Stimulated activated CD8-positive, alpha-beta memory T cell treated with anti-CD3 and anti-CD28 coated beads, Interleukin-7, amount 100 ng/mL, for 1 hour (primary cell): Measurements from ENCODE around the gene ZNF462.
"Not testable (repeated sequence)": the region's sequence is repeated elsewhere in the genome, so short reads cannot be mapped to it uniquely, and the experiment has no call there.

Source experiments
- DNase-seq, 2 donors: peaks; one replicate each; pipeline ENCODE4 v3.0.0-alpha.2; 2020; ENCODE audit warnings: low read depth in 2 of 2

Gene ZNF462

DNA sequence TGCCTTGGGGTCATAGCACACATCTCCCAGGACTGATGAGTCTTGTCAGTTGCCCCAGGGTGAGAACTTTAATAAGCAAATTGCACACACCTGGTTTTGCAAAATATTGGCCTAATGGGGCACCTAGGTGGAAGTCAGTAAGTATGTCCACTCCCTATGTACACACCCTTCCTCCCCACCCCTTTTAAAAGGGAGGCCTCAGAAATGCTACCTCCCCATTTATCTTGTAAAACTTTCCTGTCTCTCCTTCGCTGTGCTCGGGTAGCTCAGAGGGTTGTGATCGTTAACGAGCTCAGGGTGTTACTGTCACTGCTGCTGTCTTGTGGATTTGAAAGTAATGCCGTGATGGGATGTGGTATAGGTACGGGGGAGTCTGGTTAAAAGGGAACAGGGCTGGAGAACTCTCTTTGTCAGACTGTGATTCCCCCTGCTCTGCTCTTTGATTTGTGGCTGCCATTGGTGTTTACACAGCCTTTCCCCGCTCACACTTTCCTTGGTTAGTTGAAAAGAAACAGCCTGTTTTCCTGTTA lies 26.2 kb downstream of the ZNF462 start:
- DNase-seq = no peak

DNA sequence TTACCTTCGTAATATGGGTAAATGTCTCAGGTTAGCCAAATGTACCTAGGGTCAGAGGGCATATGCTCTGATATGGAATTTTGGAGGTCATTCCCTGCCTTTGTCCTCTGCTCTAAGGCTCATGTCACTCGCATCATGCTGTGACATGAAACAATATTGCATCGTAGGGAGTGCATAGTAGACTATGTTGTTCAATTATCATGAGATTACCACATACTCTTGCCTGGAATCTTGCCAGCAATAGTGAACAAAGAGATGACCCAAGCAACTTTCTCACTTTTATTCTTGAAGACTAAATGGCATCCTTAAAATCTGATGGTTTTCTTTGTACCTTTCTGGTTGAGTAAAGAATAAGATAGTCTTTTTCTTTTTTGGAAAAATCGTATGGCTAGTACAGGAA lies 27.6 kb downstream of the ZNF462 start:
- DNase-seq = no peak

DNA sequence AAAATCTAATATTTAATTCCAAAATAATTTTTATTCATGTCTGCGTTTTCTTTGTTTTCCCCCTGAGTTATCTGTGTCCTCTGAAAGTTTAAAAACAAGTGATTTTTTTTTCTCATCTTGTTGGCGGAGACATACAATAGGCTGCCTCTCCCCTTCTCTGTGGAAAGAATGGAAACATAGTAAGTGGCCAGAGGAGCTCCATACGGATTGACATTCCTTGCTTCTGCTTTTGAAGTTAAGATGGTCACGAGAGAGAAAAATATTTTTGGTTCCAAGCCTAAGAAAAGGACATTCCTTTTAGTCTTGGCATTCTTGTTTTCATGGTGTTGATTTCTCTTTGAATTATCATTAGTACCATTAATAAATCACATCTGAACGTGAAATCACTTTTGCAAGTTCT lies 28.3 kb downstream of the ZNF462 start:
- no peak for DNase-seq

DNA sequence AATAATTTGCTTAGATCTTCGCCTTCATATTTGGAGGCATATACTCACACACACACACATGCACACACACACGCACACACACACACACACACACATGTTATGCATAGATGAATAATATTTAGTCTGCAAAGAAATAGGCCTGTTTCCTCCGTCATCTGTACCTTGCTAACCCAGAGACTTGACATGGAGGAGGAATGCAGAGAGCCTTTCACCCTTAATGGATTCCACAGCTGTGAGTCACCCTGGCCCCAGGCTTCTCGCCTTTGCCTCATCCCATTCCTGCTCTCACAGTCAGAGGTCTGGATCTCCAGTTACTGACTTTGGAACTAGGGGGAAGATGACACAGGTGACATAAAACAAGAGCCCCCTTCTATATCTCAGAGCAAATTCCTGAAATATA lies 29.7 kb downstream of the ZNF462 start:
- no peak for DNase-seq

DNA sequence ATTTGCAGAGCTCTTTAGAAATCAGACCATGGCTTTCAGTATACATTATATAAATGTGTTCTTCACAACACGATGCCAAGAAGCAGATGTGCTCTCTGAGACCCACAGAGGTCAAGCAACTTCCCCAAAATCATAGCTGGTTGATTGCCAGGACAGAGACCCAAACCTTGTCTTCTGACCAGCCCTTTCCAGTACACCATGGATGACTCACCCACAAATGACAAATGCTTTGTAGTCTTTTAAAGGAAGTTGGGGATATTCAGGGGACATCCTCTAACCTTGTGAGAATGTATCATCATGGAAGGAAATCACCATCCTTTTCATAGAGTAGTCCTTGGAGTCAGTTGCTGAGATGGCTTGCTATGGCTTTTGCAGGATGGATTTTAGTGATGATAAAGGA lies 30.1 kb downstream of the ZNF462 start:
- DNase-seq = no peak

DNA sequence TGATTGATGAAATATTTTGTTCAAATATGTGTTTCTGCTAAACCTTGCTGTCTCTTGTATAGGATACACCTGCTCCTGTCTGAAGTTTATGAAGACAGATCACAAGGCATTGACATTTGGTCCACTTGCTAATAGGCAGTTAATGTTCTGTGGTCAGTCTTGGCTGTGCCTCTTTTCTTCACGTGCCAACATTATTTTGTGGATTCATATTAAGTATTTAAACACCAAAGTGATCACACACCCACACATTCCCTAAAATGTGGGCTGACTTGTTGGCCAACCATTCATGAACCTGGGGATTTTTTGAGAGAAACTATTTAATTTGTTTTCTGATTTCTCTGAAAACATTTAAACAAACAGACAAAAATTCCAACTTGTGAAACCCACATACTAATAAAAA lies 33.7 kb downstream of the ZNF462 start:
- DNase-seq = no peak

DNA sequence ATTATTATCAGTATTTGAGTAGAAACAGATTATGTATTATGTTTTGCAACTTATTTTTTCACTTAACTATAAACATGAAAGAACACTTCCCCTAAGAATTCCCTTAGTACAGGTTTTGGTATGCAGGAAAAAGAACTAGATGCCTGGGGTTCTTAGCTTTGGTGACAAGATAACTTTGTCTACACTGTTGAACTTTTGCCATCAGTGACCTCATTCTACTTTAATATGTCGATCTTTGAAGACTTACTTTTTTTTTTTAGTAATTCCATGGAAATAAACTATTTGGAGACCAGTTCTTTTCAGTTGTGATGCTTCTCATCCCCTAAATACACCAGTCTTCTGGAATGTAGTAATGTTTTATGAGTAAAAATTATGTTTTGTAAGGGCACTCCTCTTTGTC lies 34.3 kb downstream of the ZNF462 start:
- no peak for DNase-seq

DNA sequence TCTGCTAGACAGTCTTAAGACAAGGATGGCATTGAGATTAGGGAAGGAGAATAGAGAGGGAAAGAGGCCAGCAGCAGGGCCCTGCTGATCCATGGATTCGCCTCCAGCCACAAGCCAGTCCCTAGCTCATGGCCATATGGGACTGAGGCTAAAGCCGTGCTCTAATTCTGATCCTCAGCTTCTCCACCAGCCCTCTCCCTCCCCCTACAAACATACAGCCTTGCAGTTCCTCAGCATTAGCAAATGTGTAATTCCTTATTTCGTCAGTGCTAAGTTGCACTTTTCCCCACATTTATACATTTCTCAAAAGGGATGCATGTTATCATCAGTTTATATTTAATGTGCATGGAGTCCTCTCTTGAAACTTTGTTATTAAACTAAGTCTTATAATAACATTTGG lies 34.8 kb downstream of the ZNF462 start:
- DNase-seq = no peak

DNA sequence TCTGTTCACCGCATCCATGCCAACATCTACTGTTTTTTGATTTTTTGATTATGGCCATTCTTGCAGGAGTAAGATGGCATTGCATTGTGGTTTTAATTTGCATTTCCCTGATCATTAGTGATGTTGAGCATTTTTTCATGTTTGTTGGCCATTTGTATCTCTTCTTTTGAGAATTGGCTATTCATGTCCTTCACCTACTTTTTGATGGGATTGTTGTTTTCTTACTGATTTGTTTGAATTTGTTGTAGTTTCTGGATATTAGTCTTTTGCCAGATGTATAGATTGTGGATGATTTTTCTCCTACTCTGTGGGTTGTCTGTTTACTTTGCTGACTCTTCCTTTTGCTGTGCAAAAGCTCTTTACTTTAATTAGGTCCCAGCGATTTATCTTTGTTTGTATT lies 37.6 kb downstream of the ZNF462 start:
- not testable (repeated sequence) for DNase-seq

DNA sequence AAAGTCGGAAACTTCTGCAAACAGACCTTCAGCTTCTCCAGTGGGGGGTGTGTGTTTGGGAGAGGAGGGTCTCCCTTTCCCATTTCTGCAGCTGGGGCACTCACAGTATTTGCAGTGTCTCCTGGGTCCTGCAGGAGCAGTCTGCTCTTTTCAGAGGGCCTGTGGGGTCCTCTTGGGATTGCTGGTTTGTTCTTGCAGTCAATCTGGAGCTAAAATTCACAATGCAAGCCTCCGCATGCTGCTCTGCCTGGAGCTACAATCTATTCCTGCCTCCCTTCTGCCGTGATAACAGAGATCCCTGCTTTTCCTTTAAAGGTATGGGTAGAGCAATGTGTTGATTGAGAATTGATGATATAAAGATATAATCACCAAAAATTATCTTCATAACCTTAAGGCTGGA lies 43.2 kb downstream of the ZNF462 start:
- DNase-seq = no peak

DNA sequence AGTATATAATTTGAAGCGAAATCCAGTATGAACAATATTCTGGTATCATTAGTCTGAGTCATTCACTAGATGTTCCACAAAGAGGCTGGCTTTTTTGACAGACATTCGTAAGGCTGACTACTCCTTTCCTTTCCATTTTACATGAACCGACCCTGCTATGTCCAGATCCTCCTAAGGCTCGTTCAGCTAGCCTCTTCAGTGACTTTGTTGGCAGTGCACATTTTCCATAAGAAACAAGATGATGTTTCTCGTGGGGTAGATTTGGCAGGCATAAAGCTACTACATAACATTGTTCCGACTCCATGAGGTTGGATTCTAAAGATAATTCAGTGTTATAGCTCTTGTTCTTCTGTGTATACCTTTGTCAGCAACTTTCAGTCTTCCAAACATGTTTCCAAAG lies 49.0 kb downstream of the ZNF462 start:
- no peak for DNase-seq

DNA sequence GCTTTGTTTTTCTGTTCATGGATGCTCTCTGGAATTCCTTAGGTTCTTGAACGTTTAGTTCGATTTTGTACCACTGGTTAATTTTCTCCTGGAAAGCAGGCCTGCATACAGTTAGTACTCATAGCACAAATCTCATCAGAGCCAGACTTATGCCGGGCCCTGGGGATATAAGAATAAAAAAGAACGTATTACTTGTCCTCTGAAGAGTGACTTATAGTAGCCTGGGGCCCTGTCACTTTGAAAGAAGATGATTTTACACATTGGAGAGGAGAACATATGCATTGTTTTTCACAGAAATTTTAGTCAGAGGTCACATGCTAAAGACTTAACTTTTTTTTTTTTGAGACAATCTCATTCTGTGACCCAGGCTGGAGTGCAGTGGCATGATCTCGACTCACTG lies 50.3 kb downstream of the ZNF462 start:
- no peak for DNase-seq

DNA sequence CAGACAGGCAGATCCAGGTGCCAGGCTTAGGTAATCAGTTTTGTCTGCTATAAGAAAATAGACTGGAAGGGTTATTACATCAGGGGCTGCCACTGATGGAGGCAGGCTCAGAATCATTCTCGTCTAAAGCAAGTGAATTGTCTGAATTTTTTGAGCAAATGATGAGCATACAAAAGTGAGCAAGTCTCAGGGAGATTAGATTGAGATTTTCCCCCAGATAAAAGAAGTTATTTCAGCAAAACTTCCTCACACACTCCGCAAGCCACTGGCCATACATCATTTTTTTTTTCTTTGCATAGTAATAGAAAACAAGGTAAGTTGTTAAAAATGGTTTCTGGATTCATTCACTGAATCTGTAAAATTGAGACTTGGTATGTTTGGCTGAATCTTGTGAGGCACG lies 52.9 kb downstream of the ZNF462 start:
- DNase-seq = no peak

DNA sequence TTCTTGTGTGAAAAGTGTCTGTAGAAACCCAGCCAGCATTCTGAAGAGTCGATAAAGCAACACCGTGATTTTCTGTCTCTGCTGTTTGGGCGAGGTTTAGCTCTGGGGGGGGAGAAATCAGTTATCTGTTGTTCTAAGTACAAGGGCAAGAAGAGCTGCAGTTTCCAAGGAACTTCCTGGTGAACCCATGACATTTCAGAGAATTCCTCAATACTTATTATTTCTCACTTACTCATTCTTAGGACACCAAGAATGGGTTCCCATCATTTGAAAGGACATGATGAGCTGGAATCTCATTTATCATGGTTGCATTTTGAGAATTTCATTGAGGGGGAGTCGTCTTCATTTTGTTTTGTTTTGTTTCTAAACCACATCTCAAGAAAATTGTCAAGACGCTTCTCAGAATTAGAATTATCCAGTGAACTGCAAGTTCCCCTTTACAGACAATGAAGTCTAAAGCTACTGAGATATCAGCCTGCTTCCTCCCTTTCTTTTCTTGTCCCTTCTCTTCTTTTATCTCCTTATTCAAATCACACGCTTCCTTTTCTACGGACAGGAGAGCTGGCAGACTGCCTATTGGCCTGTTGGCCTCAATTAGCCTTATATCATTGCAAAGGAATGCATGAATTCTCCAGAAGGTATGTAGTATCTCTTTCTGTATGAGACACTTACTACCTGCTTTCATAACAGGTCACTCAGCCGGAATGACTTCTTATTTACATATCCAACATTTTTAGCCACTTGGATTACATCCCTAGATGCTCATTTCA lies 53.7 kb downstream of the ZNF462 start:
- DNase-seq = no peak

DNA sequence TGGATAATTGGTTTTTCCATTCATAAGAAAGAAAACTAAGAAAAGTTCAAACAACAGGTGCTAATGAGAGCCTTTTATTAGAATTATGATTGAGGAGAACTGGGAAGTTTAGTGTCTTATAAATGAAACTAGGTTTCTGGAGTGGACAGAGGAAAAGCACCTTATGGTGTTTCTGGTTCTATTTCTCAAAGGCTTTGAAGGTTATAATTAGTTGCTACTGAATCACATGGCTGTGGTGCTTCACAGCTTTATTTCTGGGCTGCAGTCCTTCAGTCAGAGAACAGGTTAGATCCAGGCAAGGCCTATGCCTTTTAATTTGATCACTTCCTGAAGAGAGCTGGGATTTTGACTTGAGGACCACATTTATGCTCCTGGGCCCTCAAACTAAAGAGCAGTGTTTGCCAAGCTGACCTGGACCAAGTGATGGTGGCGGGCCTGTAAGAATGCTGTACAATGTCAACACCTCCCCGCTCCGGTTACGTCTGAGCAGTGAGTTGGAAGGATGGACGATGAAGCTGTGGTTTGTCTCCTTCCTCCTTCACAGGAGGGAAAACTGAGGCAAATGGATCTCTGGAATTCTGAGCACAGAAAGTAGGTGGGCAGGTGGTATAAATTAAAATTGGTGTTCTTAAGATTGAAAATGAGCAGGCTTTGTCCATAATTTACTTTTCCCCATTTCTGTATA lies 56.0 kb downstream of the ZNF462 start:
- DNase-seq = no peak

DNA sequence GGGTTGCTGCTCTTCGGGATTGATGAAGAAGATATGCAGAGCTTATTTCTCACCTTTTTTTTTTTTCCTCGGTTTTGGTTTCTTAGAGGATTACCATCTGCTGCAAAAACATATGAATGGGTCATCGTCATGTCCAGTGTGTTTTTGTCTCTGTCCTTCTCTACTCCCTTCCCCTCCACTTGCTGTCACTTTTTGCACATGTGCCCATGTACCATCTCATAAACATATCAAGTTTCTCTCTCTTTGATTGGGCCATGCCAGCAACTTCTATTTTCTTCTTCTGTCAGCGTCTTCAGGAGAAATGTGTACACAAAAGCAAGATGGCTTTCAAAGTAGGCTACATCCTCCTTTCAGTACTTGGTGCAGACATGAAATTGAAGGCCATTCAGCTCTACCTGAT lies 57.1 kb downstream of the ZNF462 start:
- DNase-seq = no peak

DNA sequence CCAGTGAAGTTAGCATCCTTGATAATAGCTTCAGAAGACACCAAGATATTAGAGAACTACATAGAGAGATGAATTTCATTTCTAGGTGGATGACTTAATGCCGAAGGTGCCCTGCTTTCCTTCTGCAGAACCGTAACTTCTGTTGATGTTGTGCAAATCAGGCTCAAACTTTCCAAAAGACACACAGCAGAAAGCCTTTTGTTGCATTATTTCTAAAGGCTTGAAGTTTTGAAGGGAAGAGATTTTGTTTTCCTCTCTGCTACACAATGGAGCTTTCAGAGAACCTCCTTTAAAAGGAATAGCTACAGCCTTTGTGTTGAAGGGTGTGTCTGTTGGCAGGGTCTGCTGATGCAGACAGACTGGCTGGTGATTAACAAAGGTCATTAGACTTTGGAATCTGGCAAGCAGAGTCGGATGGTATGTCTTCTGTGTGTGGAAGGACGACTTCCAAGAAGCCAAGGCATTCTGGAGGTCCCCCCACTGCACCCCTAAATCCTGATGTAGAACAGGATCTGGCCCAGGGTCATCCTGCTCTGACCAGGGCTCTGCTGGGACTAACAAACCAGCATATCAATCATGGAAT lies 57.8 kb downstream of the ZNF462 start:
- DNase-seq = no peak

DNA sequence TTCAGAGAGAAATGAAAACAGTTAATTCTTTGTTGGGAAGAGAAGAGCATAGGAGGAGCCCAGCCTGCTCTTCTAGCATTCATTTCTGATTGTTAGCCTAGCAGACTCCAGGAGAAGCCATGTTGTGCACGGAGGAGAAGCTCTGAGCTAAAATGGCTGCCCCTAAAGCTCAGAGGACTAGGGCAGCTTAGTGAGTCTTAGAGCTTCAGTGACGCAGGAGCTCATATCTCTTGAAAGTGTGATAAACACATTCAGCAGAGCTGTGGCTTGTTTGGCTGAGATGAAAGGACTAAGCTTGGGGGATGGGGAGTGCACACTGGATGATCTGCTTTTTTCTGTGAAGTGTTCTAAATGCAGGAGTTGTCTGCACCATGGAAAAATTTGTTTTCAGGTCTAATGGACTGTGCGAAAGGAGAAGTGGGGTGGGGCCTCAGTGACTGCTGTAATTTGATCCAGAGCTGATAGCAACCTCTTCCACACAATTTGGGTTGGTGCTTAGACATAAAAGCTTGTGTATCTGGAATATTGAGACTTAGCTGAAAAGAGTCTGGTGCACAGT lies 58.5 kb downstream of the ZNF462 start:
- DNase-seq = no peak

DNA sequence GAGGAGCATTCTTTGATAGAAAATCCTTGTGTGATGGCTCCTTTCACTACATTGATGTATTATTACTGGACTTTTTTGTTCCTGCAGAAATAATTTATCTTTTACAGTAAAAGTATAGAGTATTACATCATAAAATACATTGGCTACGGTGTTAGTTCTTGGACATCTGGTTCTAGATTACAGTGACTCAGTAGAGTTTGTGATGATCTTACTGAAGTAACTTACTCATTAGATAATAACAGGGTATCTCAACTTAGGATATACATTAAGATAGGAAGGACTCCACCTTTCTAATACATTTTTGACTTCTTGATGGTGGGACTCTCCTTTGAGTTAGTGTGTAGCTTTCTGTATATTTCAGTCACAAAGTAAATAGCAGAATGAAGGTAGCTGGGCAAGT lies 59.1 kb downstream of the ZNF462 start:
- DNase-seq = no peak

DNA sequence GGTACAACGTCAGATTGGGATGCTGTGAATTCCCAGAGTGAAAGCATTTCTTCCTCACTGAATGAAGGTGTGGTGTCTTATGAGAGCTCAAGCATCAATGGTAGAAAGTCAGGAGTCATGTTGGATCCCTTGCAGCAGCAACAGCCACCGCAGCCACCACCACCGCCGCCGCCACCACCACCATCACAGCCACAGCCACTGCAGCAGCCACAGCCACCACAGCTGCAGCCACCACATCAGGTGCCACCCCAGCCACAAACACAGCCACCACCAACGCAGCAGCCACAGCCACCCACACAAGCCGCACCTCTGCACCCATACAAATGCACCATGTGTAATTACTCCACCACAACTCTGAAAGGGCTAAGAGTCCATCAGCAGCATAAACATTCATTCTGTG lies 62.4 kb downstream of the ZNF462 start:
- no peak for DNase-seq

DNA sequence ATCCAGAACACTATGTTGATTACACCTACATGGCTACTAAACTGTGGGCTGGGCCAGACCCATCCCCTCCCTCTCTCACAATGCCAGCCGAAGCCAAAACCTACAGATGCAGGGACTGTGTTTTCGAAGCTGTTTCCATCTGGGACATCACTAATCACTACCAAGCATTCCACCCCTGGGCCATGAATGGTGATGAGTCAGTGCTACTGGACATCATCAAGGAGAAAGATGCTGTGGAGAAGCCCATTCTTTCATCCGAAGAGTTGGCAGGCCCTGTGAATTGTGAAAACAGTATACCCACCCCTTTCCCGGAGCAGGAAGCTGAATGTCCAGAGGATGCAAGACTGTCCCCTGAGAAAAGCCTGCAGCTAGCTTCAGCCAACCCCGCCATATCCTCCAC lies 65.0 kb downstream of the ZNF462 start:
- DNase-seq = no peak

DNA sequence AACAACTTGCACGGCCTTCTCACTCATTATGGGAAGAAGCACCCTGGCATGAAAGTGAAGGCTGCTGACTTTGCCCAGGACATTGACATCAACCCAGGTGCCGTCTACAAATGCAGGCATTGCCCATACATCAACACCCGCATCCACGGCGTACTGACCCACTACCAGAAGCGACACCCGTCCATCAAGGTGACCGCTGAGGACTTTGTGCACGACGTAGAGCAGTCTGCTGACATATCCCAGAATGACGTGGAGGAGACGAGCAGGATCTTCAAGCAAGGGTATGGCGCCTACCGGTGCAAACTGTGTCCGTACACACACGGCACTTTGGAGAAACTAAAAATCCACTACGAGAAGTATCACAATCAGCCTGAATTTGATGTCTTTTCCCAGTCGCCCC lies 65.4 kb downstream of the ZNF462 start:
- no peak for DNase-seq
